ENCODE data around the gene GPC3. TPM values are rescaled to one million over a fixed set of nuclear protein-coding genes. Genes with fewer than 3 reads are reported as not detected.

GPC3 gene
- total RNA-seq, 1 experiment from 2014 or later = 0.98 TPM

- H3K79me2 ChIP-seq (ENCODE audit: insufficient read depth, low read length) = no peaks in the 10 kb centered on the region
- ChIA-PET CTCF (no interaction called here), RAD21 (ENCODE audit: low non-redundant PET in 1 of 2, low total read pairs in 2 of 2, uncharacterized antibody in 2 of 2, unreplicated experiment in 2 of 2) (no interaction called here), POLR2A (no interaction called here)
- BruUV-seq (replicated peaks) = no TSS peak
- no peak overlapping the region for H3K4me2 ChIP-seq (ENCODE audit: low read length)
- H3K27ac ChIP-seq (ENCODE audit: low read depth, low read length) = no peak overlapping the region
- H4K20me1 ChIP-seq (ENCODE audit: insufficient read depth) = no peaks in the 10 kb centered on the region
- no peaks in the 10 kb centered on the region for H3K9me3 ChIP-seq (ENCODE audit: control insufficient read depth in 1 of 2, insufficient read depth in 1 of 2, low read depth in 1 of 2, low read length in 2 of 2)
- no peak for DNase-seq (ENCODE audit: low read depth, low spot score)
- no peak overlapping the region for H3K9ac ChIP-seq (ENCODE audit: low read length)
- ATAC-seq = no peak
- H3K4me3 ChIP-seq (replicated peaks in 1 of 2; ENCODE audit: low read depth in 1 of 2, low read length in 2 of 2) = no peak overlapping the region
- H3K27me3 ChIP-seq (ENCODE audit: insufficient read depth, low read length) = no peaks in the 10 kb centered on the region
- intact Hi-C loops (cut with micrococcal nuclease) = no loop called here
- TF ChIP-seq ATF3 (IDR thresholded peaks at IDR 0.05) (no peak), SIN3A (IDR thresholded peaks at IDR 0.05; ENCODE audit: low read depth) (no peak), ZBTB33 (IDR thresholded peaks at IDR 0.05; ENCODE audit: extremely low read depth, insufficient replicate concordance, low read length) (no peak), FOSL1 (IDR thresholded peaks at IDR 0.05; ENCODE audit: low read depth) (no peak), YY1 (IDR thresholded peaks at IDR 0.05; ENCODE audit: extremely low read depth, insufficient replicate concordance, low read depth, low read length) (no peak)
- no peaks in the 10 kb centered on the region for H3K9me2 ChIP-seq (ENCODE audit: insufficient read depth)
- no peak overlapping the region for H2AFZ ChIP-seq (ENCODE audit: low read depth, low read length, poor library complexity, severe bottlenecking)
- H3K36me3 ChIP-seq (ENCODE audit: control insufficient read depth in 1 of 2, insufficient read depth in 2 of 2, low read length in 2 of 2) = no peaks in the 10 kb centered on the region
- no peaks in the 10 kb centered on the region for H3K4me1 ChIP-seq (ENCODE audit: control insufficient read depth in 1 of 2, insufficient read depth in 2 of 2, low read length in 2 of 2)
These were observed 204.2 kb downstream of the GPC3 start for GRCh38 chrX:133781174-133781573.

- TF ChIP-seq RAD21 (IDR thresholded peaks at IDR 0.05; ENCODE audit: low read depth) = peak; percentile 41
- TF ChIP-seq CTCF (IDR thresholded peaks at IDR 0.05 in 2 of 3, conservative IDR thresholded peaks at IDR 0.05 in 1 of 3; ENCODE audit: borderline replicate concordance in 1 of 3, insufficient read depth in 1 of 3, low read depth in 2 of 3, low read length in 2 of 3) = peak; percentile 22 to 57 (median 44); a peak in 4 of 6 replicates
- no peak for TF ChIP-seq POLR2A (IDR thresholded peaks at IDR 0.05; ENCODE audit: borderline replicate concordance, extremely low read depth, insufficient read depth, insufficient read length)
- TF ChIP-seq EGR1 (IDR thresholded peaks at IDR 0.05; ENCODE audit: low read depth) = no peak
- intact Hi-C loops (cut with micrococcal nuclease) = loop anchor here (1.0 kb wide), 1 partner anchor 78 kb away; no protein-coding TSS in a partner anchor
- RAD21 ChIA-PET (ENCODE audit: low non-redundant PET in 1 of 2, low total read pairs in 2 of 2, uncharacterized antibody in 2 of 2, unreplicated experiment in 2 of 2) = no interaction called here
These were observed 209.3 kb downstream of the GPC3 start for GRCh38 chrX:133776072-133776471.

More at GRCh38 chrX:133776072-133776471, 209.3 kb downstream of the GPC3 start:
- Histone ChIP-seq H2AFZ (ENCODE audit: low read depth, low read length, poor library complexity, severe bottlenecking) (no peak overlapping the region), H3K4me2 (ENCODE audit: low read length) (no peak overlapping the region), H3K36me3 (ENCODE audit: control insufficient read depth in 1 of 2, insufficient read depth in 2 of 2, low read length in 2 of 2) (no peaks in the 10 kb centered on the region), H3K4me1 (ENCODE audit: control insufficient read depth in 1 of 2, insufficient read depth in 2 of 2, low read length in 2 of 2) (no peaks in the 10 kb centered on the region), H3K9me2 (ENCODE audit: insufficient read depth) (no peaks in the 10 kb centered on the region), H4K20me1 (ENCODE audit: insufficient read depth) (no peaks in the 10 kb centered on the region), H3K27me3 (ENCODE audit: insufficient read depth, low read length) (no peaks in the 10 kb centered on the region), H3K79me2 (ENCODE audit: insufficient read depth, low read length) (no peaks in the 10 kb centered on the region), H3K4me3 (replicated peaks in 1 of 2; ENCODE audit: low read depth in 1 of 2, low read length in 2 of 2) (no peak overlapping the region), H3K27ac (ENCODE audit: low read depth, low read length) (no peak overlapping the region), H3K9me3 (ENCODE audit: control insufficient read depth in 1 of 2, insufficient read depth in 1 of 2, low read depth in 1 of 2, low read length in 2 of 2) (no peaks in the 10 kb centered on the region), H3K9ac (ENCODE audit: low read length) (no peak overlapping the region)
- no TSS peak for BruUV-seq (replicated peaks)
- CTCF ChIA-PET = no interaction called here
- no peak for DNase-seq (ENCODE audit: low read depth, low spot score)
- ATAC-seq = peak; percentile 63
- POLR2A ChIA-PET = no interaction called here
